A549 (cell line): ENCODE data around the gene FAR1. TPM values are rescaled to one million over a fixed set of nuclear protein-coding genes. Genes with fewer than 3 reads are reported as not detected.

ENCODE experiments used
- ATAC-seq, 2 experiments: fragments of 200-7000 bp in 1 of 2; fragments of >200 bp in 1 of 2; cut with Nextera tagmentation in 1 of 2; cut with Tn5 transposase in 1 of 2; 3 replicates each; pipeline versions ENCODE4 v1.8.0 to v1.9.1; 2018 to 2020; ENCODE audit warnings: mild to moderate bottlenecking in 1 of 2, moderate library complexity in 1 of 2
- CTCF ChIA-PET: fragments of 300-600 bp; sonication (Branson Sonifier 250); formaldehyde crosslinking; extraction: SDS; loops from one replicate; lab custom pipeline; 2021; ENCODE audit warnings: antibody characterized with exemption, inconsistent platforms; lab: Yijun Ruan, JAX
- POLR2A ChIA-PET: fragments of 350-600 bp; formaldehyde crosslinking; extraction: SDS; loops from one replicate; lab custom pipeline; 2021; ENCODE audit warnings: antibody characterized with exemption, inconsistent platforms; lab: Yijun Ruan, JAX
- DNase-seq, 2 experiments: peaks; one replicate each; pipeline versions ENCODE4 v3.0.0 to v3.0.0-alpha.2; 2011 to 2016; ENCODE audit warnings: low read depth in 1 of 2, low spot score in 1 of 2
- FAIRE-seq: peaks from 2 replicates; lab custom pipeline; 2011; peaks lifted over from hg19 to GRCh38; lab: Jason Lieb, UNC
- H3K27ac ChIP-seq, 2 experiments: fragments of >200 bp; sonication (Bioruptor Twin); formaldehyde crosslinking; 3 replicates each; pipeline ENCODE4 v1.5.1; 2016 to 2017
- H3K4me1 ChIP-seq: fragments of >200 bp; sonication (Bioruptor Twin); formaldehyde crosslinking; 3 replicates; pipeline ENCODE4 v1.6.1; 2016
- H3K4me2 ChIP-seq: fragments of >200 bp; sonication (Bioruptor Twin); formaldehyde crosslinking; 3 replicates; pipeline ENCODE4 v1.6.1; 2016
- H3K4me3 ChIP-seq: fragments of >200 bp; sonication (Bioruptor Twin); formaldehyde crosslinking; 3 replicates; pipeline ENCODE4 v1.5.1; 2016
- H3K9me3 ChIP-seq: fragments of >200 bp; sonication (Bioruptor Twin); formaldehyde crosslinking; 3 replicates; pipeline ENCODE4 v1.6.1; 2016
- BHLHE40 ChIP-seq: IDR thresholded peaks from 2 replicates; pipeline ENCODE4 v1.6.1; 2012; ENCODE audit warnings: low read depth, low read length, inconsistent platforms
- CEBPB ChIP-seq, 2 experiments: fragments of >200 bp in 1 of 2; sonication (Bioruptor Twin) in 1 of 2; formaldehyde crosslinking in 1 of 2; IDR thresholded peaks; 2 replicates each; pipeline ENCODE4 v1.6.1; 2012 to 2016
- CHD2 ChIP-seq: fragments of 150-350 bp; IDR thresholded peaks from 2 replicates; pipeline ENCODE4 v1.6.1; 2014; ENCODE audit warnings: low read length; ENCODE audit not compliant: partially characterized antibody
- FOSL2 ChIP-seq, 2 experiments: fragments of 450-650 bp in 1 of 2; fragments of >200 bp in 1 of 2; sonication (Bioruptor Twin) in 1 of 2; formaldehyde crosslinking; IDR thresholded peaks; 2 replicates each; pipeline versions ENCODE4 v1.5.0 to v1.6.1; 2016 to 2020; ENCODE audit warnings: mild to moderate bottlenecking in 1 of 2, moderate library complexity in 1 of 2
- FOXS1 ChIP-seq: fragments of 250-450 bp; sonication (Bioruptor Pico); IDR thresholded peaks from 2 replicates; pipeline ENCODE4 v1.5.0; 2020; ENCODE audit warnings: mild to moderate bottlenecking, moderate library complexity
- HDAC2 ChIP-seq: fragments of 200-600 bp; sonication (generic); IDR thresholded peaks from 2 replicates; pipeline ENCODE4 v1.6.1; 2016
- HEYL ChIP-seq: fragments of 250-450 bp; sonication (Bioruptor Pico); IDR thresholded peaks from 2 replicates; pipeline ENCODE4 v1.8.0; 2021; ENCODE audit warnings: mild to moderate bottlenecking, moderate library complexity
- NPAS2 ChIP-seq: fragments of 250-450 bp; sonication (Bioruptor Pico); IDR thresholded peaks from 2 replicates; pipeline ENCODE4 v1.8.0; 2022; ENCODE audit warnings: mild to moderate bottlenecking, moderate library complexity, borderline replicate concordance
- NR3C1 ChIP-seq: fragments of >200 bp; sonication (Bioruptor Twin); formaldehyde crosslinking; IDR thresholded peaks from 3 replicates; pipeline ENCODE4 v1.6.1; 2017
- POLR2A ChIP-seq: IDR thresholded peaks from 2 replicates; pipeline ENCODE4 v1.6.1; 2012; ENCODE audit warnings: mild to moderate bottlenecking, low read length
- RCOR1 ChIP-seq: fragments of 150-350 bp; IDR thresholded peaks from 2 replicates; pipeline ENCODE4 v1.6.1; 2014; ENCODE audit warnings: antibody characterized with exemption, low read length, low read depth
- RFX5 ChIP-seq: fragments of 450-650 bp; IDR thresholded peaks from 2 replicates; pipeline ENCODE4 v1.7.1; 2014; ENCODE audit warnings: antibody characterized with exemption, mild to moderate bottlenecking, moderate library complexity
- RNF2 ChIP-seq: fragments of 200-600 bp; sonication (generic); IDR thresholded peaks from 2 replicates; pipeline ENCODE4 v1.6.1; 2016; ENCODE audit warnings: low read depth, mild to moderate bottlenecking, antibody characterized with exemption, moderate library complexity, borderline replicate concordance
- SREBF2 ChIP-seq: fragments of 450-650 bp; IDR thresholded peaks from 2 replicates; pipeline ENCODE4 v1.6.1; 2014; ENCODE audit warnings: mild to moderate bottlenecking, moderate library complexity
- ZNF302 ChIP-seq: fragments of 250-450 bp; sonication (Bioruptor Pico); IDR thresholded peaks from 2 replicates; pipeline ENCODE4 v1.9.0; 2021; ENCODE audit warnings: inconsistent platforms, mild to moderate bottlenecking, moderate library complexity
- WGBS: methylation state at CpG from one replicate; pipeline ENCODE4 v1.1.6; 2017; ENCODE audit errors: missing lambda C conversion rate; 5-methylcytosine and 5-hydroxymethylcytosine counted together
- polyA plus RNA-seq, 4 experiments: library from polyadenylated mRNA; depleted of rRNA in 3 of 4; stranded (reverse); fragments of >200 nt; fragmentation: RNase III in 1 of 4; extraction: RNeasy Plus Mini Kit Qiagen cat#74134 plus additional on column Dnase treatment in 1 of 4; gene quantifications; 2 replicates in 3 of 4; 3 replicates in 1 of 4; pipeline ENCODE4 v1.2.3, GENCODE V29; 2011 to 2017
- TF ChIP-seq, protein P1 (sequence below): fragments of >200 bp; sonication (Bioruptor Twin); formaldehyde crosslinking; IDR thresholded peaks from 2 replicates; pipeline ENCODE4 v1.6.1; 2016
- TF ChIP-seq, protein P2 (sequence below): fragments of 200-600 bp; sonication (generic); IDR thresholded peaks from 2 replicates; pipeline ENCODE4 v1.6.1; 2016; ENCODE audit warnings: antibody characterized with exemption, mild to moderate bottlenecking, moderate library complexity
- TF ChIP-seq, protein P3 (sequence below): fragments of 150-350 bp; IDR thresholded peaks from 2 replicates; pipeline ENCODE4 v1.6.1; 2014; ENCODE audit warnings: low read depth, mild to moderate bottlenecking, low read length

Gene FAR1
- polyA plus RNA-seq, 2 of the 4 experiments (the other 2 are of a cell fraction) = 41.8 to 119 TPM

DNA sequence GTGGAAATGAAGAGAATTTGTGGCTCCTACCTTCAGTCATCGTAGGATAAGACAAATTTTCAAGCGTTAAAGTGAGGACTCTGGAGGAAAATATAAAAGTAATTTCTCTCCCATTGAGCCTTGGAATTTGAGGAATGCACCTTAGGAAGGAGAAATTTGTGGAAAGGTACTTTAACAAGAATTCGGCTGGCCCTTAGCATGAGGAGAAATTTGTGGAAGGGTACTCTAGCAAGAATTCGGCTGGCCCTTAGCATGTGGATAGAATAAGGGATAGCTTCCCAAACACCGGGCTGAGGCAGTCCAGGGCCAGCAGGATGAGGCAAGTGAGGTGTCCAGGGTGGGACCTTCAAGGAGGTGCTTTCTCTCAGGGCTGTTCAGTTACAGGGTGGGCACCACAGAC lies 33.2 kb upstream of the FAR1 start:
- FAIRE-seq (no peak), ATAC-seq (no peak), DNase-seq (no peak)
- H3K27ac ChIP-seq = no peak overlapping the region
- H3K9me3 ChIP-seq = 0 out of 3 replicates have a peak, but pooled peaks cover 3% of the 10 kb centered on the region
- 23% methylated on average over 5 of the region's 5 CpGs for WGBS
- no peaks in the 10 kb centered on the region for H3K4me1 ChIP-seq
- no peak overlapping the region for H3K4me2 ChIP-seq
- ChIA-PET POLR2A (no interaction called here), CTCF (interaction anchor here (1.2 kb wide), 1 partner anchor 149 kb away, joined by 5 read pairs; no protein-coding TSS in a partner anchor)
- TF ChIP-seq ZNF302 (CRISPR knock-in tag) (no peak), HDAC2 (no peak), NPAS2 (CRISPR knock-in tag) (no peak)
- TF ChIP-seq, protein P1, sequence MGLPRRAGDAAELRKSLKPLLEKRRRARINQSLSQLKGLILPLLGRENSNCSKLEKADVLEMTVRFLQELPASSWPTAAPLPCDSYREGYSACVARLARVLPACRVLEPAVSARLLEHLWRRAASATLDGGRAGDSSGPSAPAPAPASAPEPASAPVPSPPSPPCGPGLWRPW = no peak
- TF ChIP-seq, protein P2, sequence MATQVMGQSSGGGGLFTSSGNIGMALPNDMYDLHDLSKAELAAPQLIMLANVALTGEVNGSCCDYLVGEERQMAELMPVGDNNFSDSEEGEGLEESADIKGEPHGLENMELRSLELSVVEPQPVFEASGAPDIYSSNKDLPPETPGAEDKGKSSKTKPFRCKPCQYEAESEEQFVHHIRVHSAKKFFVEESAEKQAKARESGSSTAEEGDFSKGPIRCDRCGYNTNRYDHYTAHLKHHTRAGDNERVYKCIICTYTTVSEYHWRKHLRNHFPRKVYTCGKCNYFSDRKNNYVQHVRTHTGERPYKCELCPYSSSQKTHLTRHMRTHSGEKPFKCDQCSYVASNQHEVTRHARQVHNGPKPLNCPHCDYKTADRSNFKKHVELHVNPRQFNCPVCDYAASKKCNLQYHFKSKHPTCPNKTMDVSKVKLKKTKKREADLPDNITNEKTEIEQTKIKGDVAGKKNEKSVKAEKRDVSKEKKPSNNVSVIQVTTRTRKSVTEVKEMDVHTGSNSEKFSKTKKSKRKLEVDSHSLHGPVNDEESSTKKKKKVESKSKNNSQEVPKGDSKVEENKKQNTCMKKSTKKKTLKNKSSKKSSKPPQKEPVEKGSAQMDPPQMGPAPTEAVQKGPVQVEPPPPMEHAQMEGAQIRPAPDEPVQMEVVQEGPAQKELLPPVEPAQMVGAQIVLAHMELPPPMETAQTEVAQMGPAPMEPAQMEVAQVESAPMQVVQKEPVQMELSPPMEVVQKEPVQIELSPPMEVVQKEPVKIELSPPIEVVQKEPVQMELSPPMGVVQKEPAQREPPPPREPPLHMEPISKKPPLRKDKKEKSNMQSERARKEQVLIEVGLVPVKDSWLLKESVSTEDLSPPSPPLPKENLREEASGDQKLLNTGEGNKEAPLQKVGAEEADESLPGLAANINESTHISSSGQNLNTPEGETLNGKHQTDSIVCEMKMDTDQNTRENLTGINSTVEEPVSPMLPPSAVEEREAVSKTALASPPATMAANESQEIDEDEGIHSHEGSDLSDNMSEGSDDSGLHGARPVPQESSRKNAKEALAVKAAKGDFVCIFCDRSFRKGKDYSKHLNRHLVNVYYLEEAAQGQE = no peak
- no peak overlapping the region for H3K4me3 ChIP-seq

DNA sequence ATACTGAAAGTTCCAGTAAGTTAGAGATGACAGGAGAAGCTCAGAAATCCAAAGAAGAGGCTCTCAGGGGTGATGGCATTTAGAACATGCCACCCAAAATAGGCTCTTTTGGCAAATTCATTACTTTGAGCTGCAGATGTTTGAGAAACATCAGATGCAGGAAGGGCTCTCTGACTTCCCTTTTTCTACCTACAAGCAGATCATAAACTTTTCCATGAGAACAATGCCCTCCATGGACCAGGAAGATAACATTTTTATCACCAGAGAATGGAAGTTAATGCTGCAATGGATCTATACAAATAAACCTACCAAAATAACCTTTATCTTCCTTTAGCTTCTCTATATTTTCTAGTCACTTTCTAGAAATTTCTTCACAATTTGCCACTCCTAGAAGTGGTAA lies 32.7 kb upstream of the FAR1 start:
- H3K4me2 ChIP-seq = no peak overlapping the region
- TF ChIP-seq RCOR1 (no peak), SREBF2 (no peak), RNF2 (no peak), BHLHE40 (no peak), CHD2 (no peak), HEYL (CRISPR knock-in tag) (no peak), FOXS1 (CRISPR knock-in tag) (no peak), POLR2A (no peak), ZNF302 (CRISPR knock-in tag) (no peak), NR3C1 (no peak), FOSL2 (IDR thresholded peaks at IDR 0.05) (no peak), FOSL2 (CRISPR knock-in tag; IDR thresholded peaks at IDR 0.05) (no peak), RFX5 (no peak), CEBPB (IDR thresholded peaks at IDR 0.05) (no peak)
- TF ChIP-seq, protein P3, sequence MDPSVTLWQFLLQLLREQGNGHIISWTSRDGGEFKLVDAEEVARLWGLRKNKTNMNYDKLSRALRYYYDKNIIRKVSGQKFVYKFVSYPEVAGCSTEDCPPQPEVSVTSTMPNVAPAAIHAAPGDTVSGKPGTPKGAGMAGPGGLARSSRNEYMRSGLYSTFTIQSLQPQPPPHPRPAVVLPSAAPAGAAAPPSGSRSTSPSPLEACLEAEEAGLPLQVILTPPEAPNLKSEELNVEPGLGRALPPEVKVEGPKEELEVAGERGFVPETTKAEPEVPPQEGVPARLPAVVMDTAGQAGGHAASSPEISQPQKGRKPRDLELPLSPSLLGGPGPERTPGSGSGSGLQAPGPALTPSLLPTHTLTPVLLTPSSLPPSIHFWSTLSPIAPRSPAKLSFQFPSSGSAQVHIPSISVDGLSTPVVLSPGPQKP = no peak
- TF ChIP-seq, all 56 proteins: peak for 0
- ChIA-PET CTCF (interaction anchor here (1.2 kb wide), 1 partner anchor 149 kb away, joined by 5 read pairs; no protein-coding TSS in a partner anchor), POLR2A (no interaction called here)
- Histone ChIP-seq H3K9me3 (0 out of 3 replicates have a peak, but pooled peaks cover 2% of the 10 kb centered on the region), H3K4me1 (no peaks in the 10 kb centered on the region), H3K4me3 (no peak overlapping the region), H3K27ac (no peak overlapping the region)
- FAIRE-seq (no peak), ATAC-seq (no peak), DNase-seq (no peak)
